Colon (tissue), 2 donors: Measurements from ENCODE around the gene CDH4.
"Not testable (repeated sequence)": the region's sequence is repeated elsewhere in the genome, so short reads cannot be mapped to it uniquely, and the experiment has no call there.

ENCODE experiments used
- FAIRE-seq: peaks from 2 replicates; lab custom pipeline; 2012; peaks lifted over from hg19 to GRCh38; lab: Jason Lieb, UNC
- donor health status: control.
- donor health status: control.

CDH4 gene

GRCh38 chr20:61847986-61848385 is 595.9 kb downstream of the CDH4 start:
- FAIRE-seq: no peak

- no peak for FAIRE-seq
These were observed 596.8 kb downstream of the CDH4 start for GRCh38 chr20:61848851-61849250.

- no peak for FAIRE-seq
These were observed 597.3 kb downstream of the CDH4 start for GRCh38 chr20:61849376-61849775.

- FAIRE-seq: no peak
These were observed 597.8 kb downstream of the CDH4 start for GRCh38 chr20:61849822-61850221.

GRCh38 chr20:61850457-61850856 is 598.4 kb downstream of the CDH4 start:
- FAIRE-seq: no peak

GRCh38 chr20:61850926-61851900 is 599.2 kb downstream of the CDH4 start:
- FAIRE-seq: no peak

- FAIRE-seq: no peak
These were observed 600.4 kb downstream of the CDH4 start for GRCh38 chr20:61852268-61853072.

GRCh38 chr20:61853073-61854005 is 601.3 kb downstream of the CDH4 start:
- FAIRE-seq: no peak

GRCh38 chr20:61854538-61854937 is 602.5 kb downstream of the CDH4 start:
- not testable (repeated sequence) for FAIRE-seq

GRCh38 chr20:61855286-61855685 is 603.2 kb downstream of the CDH4 start:
- FAIRE-seq: no peak

- FAIRE-seq: no peak
These were observed 604.8 kb downstream of the CDH4 start for GRCh38 chr20:61856626-61857413.

GRCh38 chr20:61857414-61857775 is 605.3 kb downstream of the CDH4 start:
- no peak for FAIRE-seq

- no peak for FAIRE-seq
These were observed 605.8 kb downstream of the CDH4 start for GRCh38 chr20:61857884-61858283.

GRCh38 chr20:61859767-61860166 is 607.7 kb downstream of the CDH4 start:
- no peak for FAIRE-seq

GRCh38 chr20:61860260-61860987 is 608.4 kb downstream of the CDH4 start:
- no peak for FAIRE-seq

- FAIRE-seq: no peak
These were observed 609.2 kb downstream of the CDH4 start for GRCh38 chr20:61861054-61861841.

- FAIRE-seq: no peak
These were observed 609.8 kb downstream of the CDH4 start for GRCh38 chr20:61861858-61862257.

GRCh38 chr20:61862881-61863280 is 610.8 kb downstream of the CDH4 start:
- no peak for FAIRE-seq

GRCh38 chr20:61864481-61864880 is 612.4 kb downstream of the CDH4 start:
- no peak for FAIRE-seq

- no peak for FAIRE-seq
These were observed 613.3 kb downstream of the CDH4 start for GRCh38 chr20:61865353-61865752.
